ENCODE results near the gene SYT1.

SYT1 gene

GRCh38 chr12:79115743-79116142, 251.2 kb downstream of the SYT1 start:
- no peak for DNase-seq (ENCODE audit: extremely low spot score)
- ChIA-PET CTCF (no interaction called here), POLR2A (no interaction called here)
- TF ChIP-seq CTCF (IDR thresholded peaks at IDR 0.05; ENCODE audit: control extremely low read depth, extremely low read depth, low read depth, missing control alignments), result no peak

- ChIA-PET CTCF (interaction anchor here (1.1 kb wide), 1 partner anchor 10 kb away, joined by 3 read pairs; no protein-coding TSS in a partner anchor), POLR2A (no interaction called here)
- DNase-seq (ENCODE audit: extremely low spot score), result no peak
- TF ChIP-seq CTCF (IDR thresholded peaks at IDR 0.05; ENCODE audit: control extremely low read depth, extremely low read depth, low read depth, missing control alignments), result no peak
Measured at GRCh38 chr12:79119796-79120195, 255.2 kb downstream of the SYT1 start.

- ChIA-PET CTCF (interaction anchor here (1.0 kb wide), 1 partner anchor 10 kb away, joined by 3 read pairs; no protein-coding TSS in a partner anchor), POLR2A (no interaction called here)
- no peak for DNase-seq (ENCODE audit: extremely low spot score)
- peak; percentile 18 for TF ChIP-seq CTCF (IDR thresholded peaks at IDR 0.05; ENCODE audit: control extremely low read depth, extremely low read depth, low read depth, missing control alignments)
Measured at GRCh38 chr12:79121486-79121885, 256.9 kb downstream of the SYT1 start.

- DNase-seq (ENCODE audit: extremely low spot score), result no peak
- ChIA-PET POLR2A (no interaction called here), CTCF (no interaction called here)
- no peak for TF ChIP-seq CTCF (IDR thresholded peaks at IDR 0.05; ENCODE audit: control extremely low read depth, extremely low read depth, low read depth, missing control alignments)
Measured at GRCh38 chr12:79124385-79124784, 259.8 kb downstream of the SYT1 start.

GRCh38 chr12:79125358-79125757, 260.8 kb downstream of the SYT1 start:
- DNase-seq (ENCODE audit: extremely low spot score), result no peak
- CTCF ChIA-PET, result no interaction called here
- POLR2A ChIA-PET, result no interaction called here
- no peak for TF ChIP-seq CTCF (IDR thresholded peaks at IDR 0.05; ENCODE audit: control extremely low read depth, extremely low read depth, low read depth, missing control alignments)

GRCh38 chr12:79127271-79127751, 262.7 kb downstream of the SYT1 start:
- ChIA-PET POLR2A (no interaction called here), CTCF (interaction anchor here (1.3 to 2.3 kb wide), 2 partner anchors 9 to 14 kb away, joined by 5 to 7 read pairs; no protein-coding TSS in a partner anchor)
- no peak for TF ChIP-seq CTCF (IDR thresholded peaks at IDR 0.05; ENCODE audit: control extremely low read depth, extremely low read depth, low read depth, missing control alignments)
- DNase-seq (ENCODE audit: extremely low spot score), result no peak

GRCh38 chr12:79128956-79129355, 264.4 kb downstream of the SYT1 start:
- no peak for TF ChIP-seq CTCF (IDR thresholded peaks at IDR 0.05; ENCODE audit: control extremely low read depth, extremely low read depth, low read depth, missing control alignments)
- POLR2A ChIA-PET, result no interaction called here
- CTCF ChIA-PET, result interaction anchor here (2.3 kb wide), 1 partner anchor 12 kb away, joined by 5 read pairs; no protein-coding TSS in a partner anchor
- no peak for DNase-seq (ENCODE audit: extremely low spot score)
